ENCODE results near the gene LRRC43.

GRCh38 chr12:122162976-122163375 lies 19.9 kb upstream of the LRRC43 start:
- TF ChIP-seq CTCF (conservative IDR thresholded peaks at IDR 0.05): no peak
- no peak for TF ChIP-seq ZFX (IDR thresholded peaks at IDR 0.05)
